GM12878 (cell line): Measurements from ENCODE around the gene TESMIN. TPM values are rescaled to one million over a fixed set of nuclear protein-coding genes. Genes with fewer than 3 reads are reported as not detected.

Experiments
- ATAC-seq: fragments of 200-7000 bp; cut with Tn5 transposase; 3 replicates; pipeline ENCODE4 v1.9.1; 2020; ENCODE audit warnings: mild to moderate bottlenecking, moderate library complexity
- BruUV-seq: library from RNA; stranded (reverse); fragments of 400-500 nt; replicated peaks from 2 replicates; lab custom pipeline; 2021; lab: Mats Ljungman, UMichigan
- CTCF ChIA-PET: fragments of 300-600 bp; sonication (Branson Sonifier 250); formaldehyde crosslinking; extraction: SDS; loops from one replicate; lab custom pipeline; 2021; ENCODE audit warnings: inconsistent platforms; lab: Yijun Ruan, JAX
- POLR2A ChIA-PET: fragments of 350-600 bp; formaldehyde crosslinking; extraction: SDS; loops from one replicate; lab custom pipeline; 2021; ENCODE audit warnings: inconsistent platforms; lab: Charles Lee
- RAD21 ChIA-PET: fragments of 300-600 bp; sonication (Branson Sonifier 250); formaldehyde crosslinking; loops from one replicate; lab custom pipeline; 2023; ENCODE audit warnings: antibody characterized with exemption; ENCODE audit not compliant: unreplicated experiment; lab: Charles Lee
- SMC1A ChIA-PET: fragments of 300-600 bp; sonication (Branson Sonifier 250); formaldehyde crosslinking; loops from one replicate; lab custom pipeline; 2023; ENCODE audit not compliant: unreplicated experiment, uncharacterized antibody; lab: Charles Lee
- DNase-seq: peaks from one replicate; pipeline ENCODE4 v3.0.0-alpha.2; 2011; ENCODE audit warnings: low read depth, low spot score
- FAIRE-seq: peaks from 3 replicates; lab custom pipeline; 2011; peaks lifted over from hg19 to GRCh38; lab: Jason Lieb, UNC
- H2AFZ ChIP-seq: 2 replicates; pipeline ENCODE4 v1.6.0; 2011; ENCODE audit warnings: low read depth, low read length, control low read depth; ENCODE audit not compliant: control insufficient read depth
- H3K27ac ChIP-seq: 2 replicates; pipeline ENCODE4 v1.5.1; 2011; ENCODE audit warnings: control low read depth; ENCODE audit not compliant: control insufficient read depth, insufficient read depth
- H3K27me3 ChIP-seq, 2 experiments: replicated peaks in 1 of 2; 2 replicates each; pipeline versions ENCODE4 v1.6.0 to v1.6.1; 2011; ENCODE audit warnings: low read length in 1 of 2; ENCODE audit not compliant: control insufficient read depth in 2 of 2, insufficient read depth in 2 of 2
- H3K36me3 ChIP-seq, 2 experiments: 2 replicates each; pipeline ENCODE4 v1.5.1; 2011; ENCODE audit warnings: low read length in 1 of 2; ENCODE audit not compliant: control insufficient read depth in 2 of 2, insufficient read depth in 2 of 2
- H3K4me1 ChIP-seq: 2 replicates; pipeline ENCODE4 v1.6.1; 2011; ENCODE audit warnings: mild to moderate bottlenecking, low read length, moderate library complexity, mixed read lengths; ENCODE audit not compliant: control insufficient read depth, insufficient read depth
- H3K4me2 ChIP-seq: 2 replicates; pipeline ENCODE4 v1.6.0; 2011; ENCODE audit warnings: control low read depth; ENCODE audit not compliant: control insufficient read depth, insufficient read depth
- H3K4me3 ChIP-seq: fragments of 200-600 bp; sonication (generic); 2 replicates; pipeline ENCODE4 v1.5.1; 2016
- H3K79me2 ChIP-seq: 2 replicates; pipeline ENCODE4 v1.6.0; 2011; ENCODE audit warnings: low read length; ENCODE audit not compliant: control insufficient read depth, insufficient read depth
- H3K9ac ChIP-seq: 2 replicates; pipeline ENCODE4 v1.8.0; 2011; ENCODE audit warnings: low read length, control low read depth, mixed read lengths; ENCODE audit not compliant: control insufficient read depth, insufficient read depth
- H3K9me3 ChIP-seq: replicated peaks from 3 replicates; pipeline ENCODE4 v1.5.1; 2011; ENCODE audit warnings: mild to moderate bottlenecking, low read length; ENCODE audit not compliant: control insufficient read depth, insufficient read depth
- H4K20me1 ChIP-seq: 2 replicates; pipeline ENCODE4 v1.6.0; 2011; ENCODE audit not compliant: control insufficient read depth, insufficient read depth
- BHLHE40 ChIP-seq, 2 experiments: fragments of 450-650 bp in 1 of 2; IDR thresholded peaks; 2 replicates each; pipeline ENCODE4 v1.6.1; 2011 to 2017; ENCODE audit warnings: low read depth in 2 of 2, borderline replicate concordance in 1 of 2, improper control_type of control experiment in 1 of 2, low read length in 1 of 2, mild to moderate bottlenecking in 1 of 2
- EP300 ChIP-seq, 2 experiments: fragments of 150-350 bp in 1 of 2; IDR thresholded peaks; 2 replicates each; pipeline ENCODE4 v1.6.1; 2011 to 2012; ENCODE audit warnings: low read depth in 2 of 2, low read length in 2 of 2, borderline replicate concordance in 1 of 2, improper control_type of control experiment in 1 of 2, inconsistent platforms in 1 of 2; ENCODE audit not compliant: control insufficient read depth in 1 of 2
- MTA3 ChIP-seq: IDR thresholded peaks from 2 replicates; pipeline ENCODE4 v1.6.1; 2012; ENCODE audit warnings: low read length, inconsistent platforms, borderline replicate concordance
- MYC ChIP-seq: IDR thresholded peaks from 2 replicates; pipeline ENCODE4 v1.6.1; 2011; ENCODE audit warnings: mild to moderate bottlenecking, low read length, moderate library complexity, inconsistent platforms; ENCODE audit not compliant: insufficient read depth, insufficient replicate concordance, insufficient read length, severe bottlenecking
- POLR2AphosphoS5 ChIP-seq: IDR thresholded peaks from 2 replicates; pipeline ENCODE4 v1.6.1; 2011; ENCODE audit warnings: mild to moderate bottlenecking, low read length, inconsistent platforms
- POU2F2 ChIP-seq: IDR thresholded peaks from 3 replicates; pipeline ENCODE4 v1.6.1; 2011; ENCODE audit warnings: low read depth, mild to moderate bottlenecking, low read length, borderline replicate concordance
- SMAD1 ChIP-seq: fragments of 450-650 bp; IDR thresholded peaks from 2 replicates; pipeline ENCODE4 v1.6.1; 2018; ENCODE audit warnings: mild to moderate bottlenecking, low read depth; ENCODE audit not compliant: partially characterized antibody
- SMARCA5 ChIP-seq: fragments of 450-650 bp; IDR thresholded peaks from 2 replicates; pipeline ENCODE4 v1.6.1; 2017; ENCODE audit warnings: mild to moderate bottlenecking
- SMC3 ChIP-seq: IDR thresholded peaks from 2 replicates; pipeline ENCODE4 v1.6.1; 2011; ENCODE audit warnings: low read length, improper control_type of control experiment, borderline replicate concordance
- YBX1 ChIP-seq: fragments of 450-650 bp; IDR thresholded peaks from 2 replicates; pipeline ENCODE4 v1.6.1; 2016; ENCODE audit warnings: antibody characterized with exemption
- ZNF217 ChIP-seq: fragments of 450-650 bp; IDR thresholded peaks from 2 replicates; pipeline ENCODE4 v1.6.1; 2017; ENCODE audit warnings: antibody characterized with exemption, mild to moderate bottlenecking
- ZSCAN29 ChIP-seq: fragments of 450-650 bp; IDR thresholded peaks from 2 replicates; pipeline ENCODE4 v1.6.1; 2017; ENCODE audit warnings: mild to moderate bottlenecking, moderate library complexity
- WGBS: methylation state at CpG from one replicate; pipeline ENCODE4 v1.1.6; 2016; ENCODE audit warnings: low lambda C conversion rate; ENCODE audit not compliant: insufficient replicate concordance, insufficient coverage; ENCODE audit errors: missing lambda C conversion rate; 5-methylcytosine and 5-hydroxymethylcytosine counted together
- in situ Hi-C: fragments of 300-500 bp; cut with MboI; formaldehyde crosslinking; loops from 9 replicates; pipeline ENCODE4 v1.14.3; 2018; ENCODE audit warnings: mixed read lengths
- intact Hi-C: fragments of 100-400 bp; cut with micrococcal nuclease; formaldehyde crosslinking; loops from one replicate; pipeline ENCODE4 v1.14.2; 2022; ENCODE audit not compliant: unreplicated experiment
- polyA plus RNA-seq, 11 experiments: library from polyadenylated mRNA; depleted of rRNA in 4 of 11; unstranded in 6 of 11; stranded (reverse) in 5 of 11; fragments of >200 nt; fragmentation: Nextera tagmentation in 4 of 11; fragmentation: Illumina TruSeq in 1 of 11; extraction: Ambion mirVana in 4 of 11; extraction: Trizol in 1 of 11; gene quantifications; 1 replicate in 1 of 11; 2 replicates in 10 of 11; pipeline versions ENCODE4 v1.2.1 to v1.2.3, GENCODE V29; 2011 to 2016; ENCODE audit warnings: inconsistent platforms in 2 of 11, missing spikeins in 2 of 11, low read depth in 1 of 11
- total RNA-seq, 4 experiments: library from RNA; depleted of rRNA in 3 of 4; stranded (reverse); fragments of >200 nt in 3 of 4; fragmentation: Illumina TruSeq in 1 of 4; extraction: Trizol in 1 of 4; gene quantifications; 2 replicates each; pipeline versions ENCODE4 v1.2.1 to v1.2.3, GENCODE V29; 2013 to 2021
- TF ChIP-seq, protein P1 (sequence below): fragments of 450-650 bp; IDR thresholded peaks from 2 replicates; pipeline ENCODE4 v1.6.1; 2017; ENCODE audit warnings: mild to moderate bottlenecking

The TESMIN gene
- total and polyA plus RNA-seq, 10 of the 15 experiments (the other 5 are each of a cell fraction or from before 2014, with no cell fraction given), result 0.31 to 3.4 (median 1.2) TPM; not detected in 1

DNA sequence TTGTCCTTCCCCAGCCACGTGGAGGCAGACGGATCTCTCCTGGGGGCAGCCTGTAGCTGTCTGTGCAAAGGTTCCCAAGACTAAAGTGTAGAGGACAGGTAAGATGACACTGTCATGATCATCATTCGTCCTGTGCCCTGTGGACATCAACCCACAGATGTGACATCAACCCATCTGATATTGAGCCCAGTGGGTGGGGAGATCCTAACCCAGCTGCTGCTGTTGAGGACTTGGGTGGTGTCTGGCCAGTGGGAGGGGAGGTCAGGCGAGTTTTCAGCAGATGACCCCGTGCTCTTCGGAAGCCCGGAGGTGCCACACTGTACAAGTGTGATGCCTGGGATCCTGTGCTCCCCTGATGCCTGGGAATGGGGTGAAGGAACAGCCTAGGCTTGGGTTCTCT lies 68.2 kb downstream of the TESMIN start:
- in situ Hi-C loops, result no loop called here
- H4K20me1 ChIP-seq, result no peaks in the 10 kb centered on the region
- no peak overlapping the region for H3K4me3 ChIP-seq
- H3K4me1 ChIP-seq, result no peaks in the 10 kb centered on the region
- peaks cover 11 to 24% of the 10 kb centered on the region in 2 experiments for H3K27me3 ChIP-seq
- no peak overlapping the region for H2AFZ ChIP-seq
- TF ChIP-seq SMARCA5 (no peak), ZNF217 (no peak), SMAD1 (no peak), YBX1 (no peak), BHLHE40 (IDR thresholded peaks at IDR 0.05; ENCODE audit: borderline replicate concordance in 1 of 2, low read depth in 2 of 2, low read length in 1 of 2) (no peak), MTA3 (no peak)
- BruUV-seq, result no TSS peak
- no peaks in the 10 kb centered on the region for H3K9me3 ChIP-seq
- H3K79me2 ChIP-seq, result no peaks in the 10 kb centered on the region
- RAD21 ChIA-PET, result no interaction called here
- H3K27ac ChIP-seq, result no peak overlapping the region
- ATAC-seq (no peak), FAIRE-seq (no peak), DNase-seq (no peak)
- intact Hi-C loops, result no loop called here
- POLR2A ChIA-PET, result no interaction called here
- 1% methylated on average over 7 of the region's 7 CpGs for WGBS
- no peaks in the 10 kb centered on the region for H3K36me3 ChIP-seq
- no peak overlapping the region for H3K9ac ChIP-seq
- SMC1A ChIA-PET, result no interaction called here
- CTCF ChIA-PET, result no interaction called here
- H3K4me2 ChIP-seq, result no peak overlapping the region

DNA sequence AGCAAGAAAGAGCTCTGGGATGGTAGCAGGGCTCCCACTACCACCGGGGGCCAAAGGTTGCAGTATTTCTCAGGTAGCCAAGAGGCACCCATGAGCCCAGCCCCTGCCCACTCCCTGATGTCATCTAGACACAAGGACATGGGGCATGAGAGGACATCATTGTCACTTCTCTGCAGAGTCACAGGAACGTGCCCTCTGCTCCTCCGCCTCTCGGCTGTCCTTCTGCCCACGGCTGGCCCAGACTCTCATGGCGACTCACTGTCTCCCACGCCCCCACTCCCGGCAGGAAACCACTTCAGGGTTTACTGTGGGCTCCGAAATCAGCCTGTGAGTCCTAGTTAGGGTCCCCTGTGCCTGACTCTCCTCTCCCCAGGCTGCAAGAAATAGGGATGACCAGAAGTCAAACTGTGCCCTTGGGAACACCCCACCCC lies 68.8 kb downstream of the TESMIN start:
- no peaks in the 10 kb centered on the region for H3K79me2 ChIP-seq
- ChIA-PET POLR2A (no interaction called here), SMC1A (no interaction called here), RAD21 (no interaction called here), CTCF (no interaction called here)
- TF ChIP-seq MYC, result no peak
- TF ChIP-seq POLR2AphosphoS5, result no peak
- no peak for TF ChIP-seq POU2F2
- TF ChIP-seq EP300 (IDR thresholded peaks at IDR 0.05; ENCODE audit: borderline replicate concordance in 1 of 2, control insufficient read depth in 1 of 2, low read depth in 2 of 2, low read length in 2 of 2), result no peak
- TF ChIP-seq, protein P1, sequence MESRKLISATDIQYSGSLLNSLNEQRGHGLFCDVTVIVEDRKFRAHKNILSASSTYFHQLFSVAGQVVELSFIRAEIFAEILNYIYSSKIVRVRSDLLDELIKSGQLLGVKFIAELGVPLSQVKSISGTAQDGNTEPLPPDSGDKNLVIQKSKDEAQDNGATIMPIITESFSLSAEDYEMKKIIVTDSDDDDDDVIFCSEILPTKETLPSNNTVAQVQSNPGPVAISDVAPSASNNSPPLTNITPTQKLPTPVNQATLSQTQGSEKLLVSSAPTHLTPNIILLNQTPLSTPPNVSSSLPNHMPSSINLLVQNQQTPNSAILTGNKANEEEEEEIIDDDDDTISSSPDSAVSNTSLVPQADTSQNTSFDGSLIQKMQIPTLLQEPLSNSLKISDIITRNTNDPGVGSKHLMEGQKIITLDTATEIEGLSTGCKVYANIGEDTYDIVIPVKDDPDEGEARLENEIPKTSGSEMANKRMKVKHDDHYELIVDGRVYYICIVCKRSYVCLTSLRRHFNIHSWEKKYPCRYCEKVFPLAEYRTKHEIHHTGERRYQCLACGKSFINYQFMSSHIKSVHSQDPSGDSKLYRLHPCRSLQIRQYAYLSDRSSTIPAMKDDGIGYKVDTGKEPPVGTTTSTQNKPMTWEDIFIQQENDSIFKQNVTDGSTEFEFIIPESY, result no peak
- TF ChIP-seq SMC3, result no peak
- no peak for TF ChIP-seq ZSCAN29
- FAIRE-seq (no peak), ATAC-seq (no peak), DNase-seq (no peak)
- no TSS peak for BruUV-seq
- H3K4me3 ChIP-seq, result no peak overlapping the region
- no peak overlapping the region for H2AFZ ChIP-seq
- 13% methylated on average over 9 of the region's 9 CpGs for WGBS
- no peak overlapping the region for H3K27ac ChIP-seq
- no peaks in the 10 kb centered on the region for H3K4me1 ChIP-seq
- no peak overlapping the region for H3K9ac ChIP-seq
- no peaks in the 10 kb centered on the region for H3K36me3 ChIP-seq
- no peak overlapping the region for H3K4me2 ChIP-seq
- H3K9me3 ChIP-seq, result no peaks in the 10 kb centered on the region
- H4K20me1 ChIP-seq, result no peaks in the 10 kb centered on the region
- in situ Hi-C loops, result no loop called here
- intact Hi-C loops, result no loop called here
- H3K27me3 ChIP-seq, result peaks cover 11 to 22% of the 10 kb centered on the region in 2 experiments
